CD14-positive monocyte (primary cell): ENCODE data around the gene ETS1. TPM values are rescaled to one million over a fixed set of nuclear protein-coding genes. Genes with fewer than 3 reads are reported as not detected.

Experiments used
- DNase-seq, 3 donors: peaks; one replicate each; pipeline ENCODE4 v3.0.0-alpha.2; 2011 to 2022
- H2AFZ ChIP-seq: 2 replicates; pipeline ENCODE4 v1.6.0; 2012; ENCODE audit warnings: mild to moderate bottlenecking, low read depth, low read length, inconsistent platforms; ENCODE audit not compliant: insufficient read depth, poor library complexity, severe bottlenecking
- H3K27ac ChIP-seq, 2 donors: 1 replicate in 1 of 2; 2 replicates in 1 of 2; pipeline ENCODE4 v1.5.1; 2012 to 2013; ENCODE audit warnings: low read length in 2 of 2, control low read depth in 1 of 2, inconsistent platforms in 1 of 2, low read depth in 1 of 2, mild to moderate bottlenecking in 1 of 2
- H3K27me3 ChIP-seq, 2 donors: one replicate each; pipeline versions ENCODE4 v1.6.0 to v1.6.1; 2011 to 2013; ENCODE audit warnings: low read length in 2 of 2; ENCODE audit not compliant: control insufficient read depth in 2 of 2, insufficient read depth in 2 of 2
- H3K36me3 ChIP-seq, 2 donors: replicated peaks in 1 of 2; 1 replicate in 1 of 2; 2 replicates in 1 of 2; pipeline versions ENCODE4 v1.5.1 to v1.6.1; 2012 to 2013; ENCODE audit warnings: low read length in 2 of 2, control low read depth in 1 of 2, inconsistent platforms in 1 of 2, mild to moderate bottlenecking in 1 of 2; ENCODE audit not compliant: insufficient read depth in 2 of 2, control insufficient read depth in 1 of 2
- H3K4me1 ChIP-seq, 2 donors: 1 replicate in 1 of 2; 2 replicates in 1 of 2; pipeline versions ENCODE4 v1.5.1 to v1.6.1; 2012 to 2013; ENCODE audit warnings: low read length in 2 of 2, control low read depth in 1 of 2, inconsistent platforms in 1 of 2, mild to moderate bottlenecking in 1 of 2, moderate library complexity in 1 of 2; ENCODE audit not compliant: insufficient read depth in 2 of 2, control insufficient read depth in 1 of 2
- H3K4me2 ChIP-seq: replicated peaks from 2 replicates; pipeline ENCODE3; 2012; ENCODE audit warnings: low read length, moderate library complexity, mild to moderate bottlenecking; ENCODE audit not compliant: poor library complexity, severe bottlenecking; ENCODE audit errors: extremely low read depth
- H3K4me3 ChIP-seq, 3 experiments: fragments of 200-600 bp in 1 of 3; sonication (generic) in 1 of 3; replicated peaks in 1 of 3; 1 replicate in 2 of 3; 2 replicates in 1 of 3; pipeline ENCODE4 v1.5.1; 2011 to 2013; ENCODE audit warnings: low read length in 3 of 3, mild to moderate bottlenecking in 3 of 3, control low read depth in 2 of 3, low read depth in 2 of 3, inconsistent platforms in 1 of 3, moderate library complexity in 1 of 3
- H3K79me2 ChIP-seq: 2 replicates; pipeline ENCODE4 v1.6.0; 2012; ENCODE audit warnings: mild to moderate bottlenecking, control low read depth, inconsistent platforms, low read length, moderate library complexity; ENCODE audit not compliant: insufficient read depth
- H3K9ac ChIP-seq: 2 replicates; pipeline ENCODE4 v1.6.0; 2017; ENCODE audit warnings: low read length, mild to moderate bottlenecking; ENCODE audit not compliant: insufficient read depth, poor library complexity, severe bottlenecking
- H3K9me3 ChIP-seq, 2 donors: replicated peaks in 1 of 2; 1 replicate in 1 of 2; 2 replicates in 1 of 2; pipeline versions ENCODE4 v1.5.1 to v1.6.1; 2012 to 2013; ENCODE audit warnings: low read length in 2 of 2, control low read depth in 1 of 2; ENCODE audit not compliant: control insufficient read depth in 1 of 2, insufficient read depth in 1 of 2
- H4K20me1 ChIP-seq: 2 replicates; pipeline ENCODE4 v1.6.0; 2012; ENCODE audit warnings: mild to moderate bottlenecking, low read length, control low read depth, moderate library complexity; ENCODE audit not compliant: insufficient read depth
- H3K27ac Mint-ChIP-seq, 7 donors: one replicate each; pipeline ENCODE4 v1.8.0; 2020; ENCODE audit warnings: mild to moderate bottlenecking in 7 of 7, mixed read lengths in 7 of 7, moderate library complexity in 6 of 7, inconsistent platforms in 2 of 7
- H3K27me3 Mint-ChIP-seq, 3 donors: one replicate each; pipeline ENCODE4 v1.8.0; 2021 to 2022; ENCODE audit warnings: low read depth in 3 of 3, mild to moderate bottlenecking in 3 of 3, mixed read lengths in 3 of 3, moderate library complexity in 3 of 3, inconsistent platforms in 1 of 3
- H3K36me3 Mint-ChIP-seq, 2 donors: one replicate each; pipeline ENCODE4 v1.8.0; 2020; ENCODE audit warnings: mixed read lengths in 2 of 2, inconsistent platforms in 1 of 2, mild to moderate bottlenecking in 1 of 2
- H3K4me1 Mint-ChIP-seq: one replicate; pipeline ENCODE4 v1.8.0; 2020; ENCODE audit warnings: mild to moderate bottlenecking, mixed read lengths
- H3K4me3 Mint-ChIP-seq, 2 donors: one replicate each; pipeline ENCODE4 v1.8.0; 2020; ENCODE audit warnings: mild to moderate bottlenecking in 2 of 2, mixed read lengths in 2 of 2, moderate library complexity in 1 of 2
- H3K9me3 Mint-ChIP-seq, 7 donors: one replicate each; pipeline ENCODE4 v1.8.0; 2020 to 2022; ENCODE audit warnings: mixed read lengths in 7 of 7, mild to moderate bottlenecking in 6 of 7, moderate library complexity in 6 of 7, inconsistent platforms in 2 of 7
- WGBS: methylation state at CpG from one replicate; pipeline ENCODE4 v1.1.5; 2013; ENCODE audit warnings: missing lambda C conversion rate; ENCODE audit not compliant: insufficient coverage; 5-methylcytosine and 5-hydroxymethylcytosine counted together
- intact Hi-C, 2 donors: fragments of 100-400 bp; cut with micrococcal nuclease; formaldehyde crosslinking; loops; one replicate each; pipeline versions ENCODE4 v1.15.0 to v1.15.1; 2023
- polyA plus RNA-seq, 3 donors: library from polyadenylated mRNA; depleted of rRNA in 1 of 3; unstranded in 2 of 3; stranded (reverse) in 1 of 3; fragments of 300-500 nt in 2 of 3; fragments of >200 nt in 1 of 3; fragmentation: Illumina TruSeq in 2 of 3; gene quantifications; 1 replicate in 2 of 3; 2 replicates in 1 of 3; pipeline ENCODE4 v1.2.3, GENCODE V29; 2012 to 2021
- TF ChIP-seq, protein P1 (sequence below): fragments of 200-600 bp; IDR thresholded peaks from one replicate; pipeline ENCODE4 v1.8.0; 2022; ENCODE audit warnings: antibody characterized with exemption, mild to moderate bottlenecking

The ETS1 gene
- polyA plus RNA-seq, 3 donors, result 0.67 to 1.6 (median 1.6) TPM

DNA sequence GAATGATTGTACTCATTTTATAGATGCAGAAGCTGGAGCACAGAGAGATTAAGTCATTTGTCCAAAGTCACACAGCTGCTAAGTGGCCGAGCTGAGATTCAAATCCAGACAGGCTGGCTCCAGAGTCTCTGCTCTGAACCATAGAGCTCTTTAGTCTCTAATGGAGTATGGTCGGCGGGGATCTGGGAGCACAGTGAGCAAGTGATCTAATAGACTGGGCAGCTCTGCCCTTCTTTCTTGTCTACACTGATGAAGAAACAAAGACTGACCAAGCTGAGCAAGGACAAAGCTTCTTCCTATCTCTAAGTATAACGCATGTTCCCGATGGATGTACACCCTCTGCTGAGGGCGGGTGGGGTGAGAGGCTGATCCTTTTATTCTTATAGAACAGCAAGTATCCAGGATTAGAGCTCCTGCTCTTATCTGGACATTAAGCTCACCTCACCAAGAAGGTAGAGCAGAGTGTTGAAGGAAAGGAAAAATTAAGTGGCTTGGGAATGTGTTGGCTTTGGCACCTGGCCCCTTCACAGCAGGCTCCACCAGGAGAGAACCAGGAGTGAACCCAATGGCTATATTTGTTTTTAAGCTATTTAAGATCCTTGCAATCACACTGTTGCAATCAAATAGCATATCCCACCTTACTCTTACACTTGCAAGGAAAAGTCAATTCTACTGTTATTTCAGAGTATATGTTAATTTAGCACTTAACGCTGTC is 68.7 kb downstream of the ETS1 start:
- no peak overlapping the region for H3K27ac ChIP-seq
- intact Hi-C loops, result no loop called here
- peaks cover 4% of the 10 kb centered on the region for H3K79me2 ChIP-seq
- Mint-ChIP-seq H3K27me3 (peaks cover 10 to 21% (median 15%) of the 10 kb centered on the region in 3 donors), H3K4me3 (peak overlapping the region in 1 of 2 donors; percentile 35), H3K27ac (peak overlapping the region in 1 of 7 donors; percentile 26), H3K4me1 (peaks cover 28% of the 10 kb centered on the region), H3K9me3 (peaks cover 0 to 2% (median 0%) of the 10 kb centered on the region in 7 donors), H3K36me3 (peaks cover 4 to 7% of the 10 kb centered on the region in 2 donors)
- no peak overlapping the region for H3K4me2 ChIP-seq
- H4K20me1 ChIP-seq, result no peaks in the 10 kb centered on the region
- H3K36me3 ChIP-seq, result no peaks in the 10 kb centered on the region
- H3K9me3 ChIP-seq, result no peaks in the 10 kb centered on the region
- TF ChIP-seq, protein P1, sequence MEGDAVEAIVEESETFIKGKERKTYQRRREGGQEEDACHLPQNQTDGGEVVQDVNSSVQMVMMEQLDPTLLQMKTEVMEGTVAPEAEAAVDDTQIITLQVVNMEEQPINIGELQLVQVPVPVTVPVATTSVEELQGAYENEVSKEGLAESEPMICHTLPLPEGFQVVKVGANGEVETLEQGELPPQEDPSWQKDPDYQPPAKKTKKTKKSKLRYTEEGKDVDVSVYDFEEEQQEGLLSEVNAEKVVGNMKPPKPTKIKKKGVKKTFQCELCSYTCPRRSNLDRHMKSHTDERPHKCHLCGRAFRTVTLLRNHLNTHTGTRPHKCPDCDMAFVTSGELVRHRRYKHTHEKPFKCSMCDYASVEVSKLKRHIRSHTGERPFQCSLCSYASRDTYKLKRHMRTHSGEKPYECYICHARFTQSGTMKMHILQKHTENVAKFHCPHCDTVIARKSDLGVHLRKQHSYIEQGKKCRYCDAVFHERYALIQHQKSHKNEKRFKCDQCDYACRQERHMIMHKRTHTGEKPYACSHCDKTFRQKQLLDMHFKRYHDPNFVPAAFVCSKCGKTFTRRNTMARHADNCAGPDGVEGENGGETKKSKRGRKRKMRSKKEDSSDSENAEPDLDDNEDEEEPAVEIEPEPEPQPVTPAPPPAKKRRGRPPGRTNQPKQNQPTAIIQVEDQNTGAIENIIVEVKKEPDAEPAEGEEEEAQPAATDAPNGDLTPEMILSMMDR, result no peak
- WGBS, result 87% methylated on average over 3 of the region's 7 CpGs
- H3K4me1 ChIP-seq, result peaks cover 13 to 18% of the 10 kb centered on the region in 2 donors
- H2AFZ ChIP-seq, result no peak overlapping the region
- H3K4me3 ChIP-seq, result no peak overlapping the region
- DNase-seq, result no peak
- H3K9ac ChIP-seq, result no peak overlapping the region
- H3K27me3 ChIP-seq, result peaks cover 0 to 12% of the 10 kb centered on the region in 2 donors

DNA sequence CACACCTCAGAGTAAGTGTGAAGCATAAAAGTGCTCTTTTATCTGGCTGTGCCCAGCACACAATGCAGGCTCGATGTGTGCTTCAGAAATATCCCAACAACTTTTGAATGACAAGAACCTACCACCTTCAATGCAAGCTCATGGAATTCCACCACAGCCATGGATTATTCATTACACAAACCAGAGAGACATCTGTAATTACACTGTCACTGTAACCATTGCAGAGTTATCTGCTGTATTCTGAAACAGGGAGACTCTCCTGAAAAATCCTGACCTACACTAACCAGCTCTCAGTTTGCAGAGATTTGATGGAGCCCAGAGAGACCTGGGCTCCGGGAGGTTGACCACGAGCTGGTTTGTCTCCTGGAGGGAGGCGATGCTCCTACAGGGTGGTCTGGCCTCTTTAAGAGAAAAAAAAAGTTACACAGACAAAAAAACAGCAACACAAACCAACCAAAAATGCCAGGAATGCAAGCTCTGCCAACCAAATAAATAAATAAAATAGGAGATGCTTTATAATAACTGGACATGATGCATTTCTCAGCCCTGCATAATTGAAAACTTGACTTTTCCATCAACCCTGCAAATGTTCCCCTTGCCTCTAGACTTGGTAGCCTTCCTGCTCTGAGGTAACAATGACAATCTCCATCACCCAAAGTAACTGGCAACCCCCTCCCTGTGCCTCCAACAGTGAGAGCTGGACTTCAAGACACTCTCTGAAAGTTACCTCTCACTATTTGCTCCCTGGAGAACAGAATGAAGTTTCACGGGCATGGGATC is 69.7 kb downstream of the ETS1 start:
- DNase-seq, result no peak
- peaks cover 8 to 10% of the 10 kb centered on the region in 2 donors for H3K4me1 ChIP-seq
- 100% methylated on average over 1 of the region's 5 CpGs for WGBS
- H3K4me2 ChIP-seq, result no peak overlapping the region
- peaks cover 0 to 12% of the 10 kb centered on the region in 2 donors for H3K27me3 ChIP-seq
- H3K36me3 ChIP-seq, result no peaks in the 10 kb centered on the region
- H2AFZ ChIP-seq, result no peak overlapping the region
- H3K27ac ChIP-seq, result no peak overlapping the region
- peaks cover 4 to 17% of the 10 kb centered on the region in 2 donors for H3K36me3 Mint-ChIP-seq
- TF ChIP-seq, protein P1, result no peak
- no peak overlapping the region for H3K4me3 ChIP-seq
- intact Hi-C loops, result no loop called here
- H3K9me3 ChIP-seq, result no peaks in the 10 kb centered on the region
- no peaks in the 10 kb centered on the region for H4K20me1 ChIP-seq
- peak overlapping the region in 1 of 7 donors; percentile 47 for H3K27ac Mint-ChIP-seq
- H3K79me2 ChIP-seq, result peaks cover 4% of the 10 kb centered on the region
- H3K4me3 Mint-ChIP-seq, result peak overlapping the region in 1 of 2 donors; percentile 17
- H3K4me1 Mint-ChIP-seq, result peaks cover 19% of the 10 kb centered on the region
- peaks cover 0 to 2% (median 0%) of the 10 kb centered on the region in 7 donors for H3K9me3 Mint-ChIP-seq
- H3K27me3 Mint-ChIP-seq, result peaks cover 10 to 21% (median 15%) of the 10 kb centered on the region in 3 donors
- H3K9ac ChIP-seq, result no peak overlapping the region
